Pons (tissue), 1 donor: Measurements from ENCODE around the gene TMBIM1.

ENCODE experiments used
- DNase-seq: peaks from one replicate; pipeline ENCODE4 v3.0.0-alpha.2; 2016; ENCODE audit warnings: low spot score

TMBIM1 gene

DNA sequence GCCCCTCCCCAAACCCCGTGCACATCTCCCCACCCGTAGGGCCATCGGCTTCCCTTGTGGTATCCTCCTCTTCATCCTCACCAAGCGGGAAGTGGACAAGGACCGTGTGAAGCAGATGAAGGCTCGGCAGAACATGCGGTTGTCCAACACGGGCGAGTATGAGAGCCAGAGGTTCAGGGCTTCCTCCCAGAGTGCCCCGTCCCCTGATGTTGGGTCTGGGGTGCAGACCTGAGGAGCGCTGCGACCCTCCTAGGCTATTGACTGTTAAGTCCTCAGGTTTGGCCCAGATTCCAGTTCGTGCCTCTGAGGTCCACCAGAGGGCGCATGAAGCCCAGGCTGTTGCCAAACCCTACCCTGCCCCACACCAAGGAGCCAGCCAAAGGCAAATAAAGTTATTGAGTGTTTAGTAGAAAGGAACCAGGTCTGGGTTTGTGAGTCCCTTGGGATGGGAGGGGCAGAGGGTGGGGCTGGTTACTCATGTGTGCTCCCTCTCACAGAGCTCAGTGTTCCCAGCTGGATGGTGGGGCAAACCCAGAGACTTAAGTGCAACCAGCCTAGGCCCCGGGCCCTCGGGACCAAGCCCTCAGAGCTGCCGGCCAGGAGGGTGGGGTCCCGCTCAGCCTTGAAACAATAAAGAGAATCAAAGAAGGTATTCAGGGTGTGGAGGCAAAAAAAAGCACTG, 19.6 kb downstream of the TMBIM1 start:
- DNase-seq = peak; percentile 87

DNA sequence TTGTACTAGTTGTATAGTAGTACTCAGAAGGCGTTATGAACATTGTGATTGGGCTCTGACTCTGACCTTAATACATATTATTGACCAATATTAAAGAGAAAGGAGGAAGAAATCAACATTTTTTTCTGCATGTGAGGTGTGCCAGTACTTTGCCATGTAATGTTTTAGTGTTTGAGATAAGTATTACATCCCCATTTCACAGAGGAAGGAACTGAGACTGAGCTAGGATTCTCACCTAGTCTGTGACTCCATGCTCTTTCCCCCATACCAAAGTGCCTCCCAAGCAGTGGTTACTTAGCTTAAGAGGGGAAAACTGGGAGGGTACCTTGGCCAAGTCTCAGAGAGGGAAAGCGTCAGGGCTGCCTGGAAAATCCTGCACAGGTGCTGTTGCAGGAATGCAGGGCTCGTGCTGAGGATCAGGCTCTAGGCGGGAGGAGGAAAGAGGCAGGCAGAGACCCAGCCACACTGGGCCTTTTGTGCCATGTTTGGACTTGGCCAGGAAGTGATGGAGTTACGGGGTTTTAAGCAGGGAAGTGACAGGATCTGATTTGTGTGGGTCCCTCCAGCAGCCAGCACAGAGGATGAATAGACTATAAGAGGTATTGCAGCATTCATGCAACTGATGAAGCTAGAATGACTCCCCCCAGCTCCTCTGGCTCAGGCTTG, 20.3 kb downstream of the TMBIM1 start:
- DNase-seq = no peak

GRCh38 chr2:218271487-218271797, 20.9 kb downstream of the TMBIM1 start:
- peak; percentile 14 for DNase-seq

GRCh38 chr2:218270721-218271486, 21.4 kb downstream of the TMBIM1 start:
- peak; percentile 37 for DNase-seq

DNA sequence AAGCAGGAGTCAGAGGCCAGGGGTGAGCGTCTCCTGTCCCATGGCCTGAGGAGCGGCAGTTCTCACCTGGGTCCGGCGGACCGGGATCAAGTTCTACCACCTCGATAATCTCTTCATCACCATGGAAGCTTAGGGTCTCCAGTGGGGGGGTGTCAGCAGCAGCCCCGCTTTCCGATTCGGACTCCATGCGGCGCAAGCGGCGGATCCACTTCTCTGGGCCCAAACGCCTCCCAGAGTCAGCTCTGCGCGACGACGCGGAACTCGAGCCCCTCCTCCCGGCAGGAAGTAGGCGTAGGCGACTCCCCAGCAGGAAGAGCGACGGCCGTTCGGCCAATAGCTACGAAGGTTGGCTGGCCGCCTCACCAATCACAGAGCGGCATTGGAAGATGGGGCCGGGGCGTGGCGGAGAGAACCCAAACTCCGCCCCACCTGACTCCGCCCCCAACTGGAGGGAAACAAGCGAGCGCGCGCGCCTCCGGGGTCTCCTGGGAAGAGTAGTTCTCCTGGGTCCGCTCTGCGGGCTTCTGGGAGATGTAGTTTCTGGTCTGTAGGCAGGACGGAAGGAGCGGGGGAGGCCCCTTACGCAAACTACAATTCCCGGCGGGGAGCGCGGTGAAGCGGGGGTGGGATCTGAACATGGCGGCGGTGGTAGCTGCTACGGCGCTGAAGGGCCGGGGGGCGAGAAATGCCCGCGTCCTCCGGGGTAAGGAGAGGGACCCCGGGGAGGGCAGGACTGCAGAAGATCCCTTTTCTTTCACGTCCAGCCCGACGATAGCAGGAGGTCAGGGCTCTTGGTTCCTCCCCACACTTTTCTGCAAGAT, 22.2 kb downstream of the TMBIM1 start, which contains the start of the genes AAMP and PNKD:
Gene AAMP (minus strand): TSS at position 238 of the 821 bp plus-strand sequence. CDS start 51 bp downstream, at position 187.
Gene PNKD (plus strand): TSS at position 620 of the 821 bp plus-strand sequence. CDS start 17 bp downstream, at position 637.
- peak; percentile 100 for DNase-seq

DNA sequence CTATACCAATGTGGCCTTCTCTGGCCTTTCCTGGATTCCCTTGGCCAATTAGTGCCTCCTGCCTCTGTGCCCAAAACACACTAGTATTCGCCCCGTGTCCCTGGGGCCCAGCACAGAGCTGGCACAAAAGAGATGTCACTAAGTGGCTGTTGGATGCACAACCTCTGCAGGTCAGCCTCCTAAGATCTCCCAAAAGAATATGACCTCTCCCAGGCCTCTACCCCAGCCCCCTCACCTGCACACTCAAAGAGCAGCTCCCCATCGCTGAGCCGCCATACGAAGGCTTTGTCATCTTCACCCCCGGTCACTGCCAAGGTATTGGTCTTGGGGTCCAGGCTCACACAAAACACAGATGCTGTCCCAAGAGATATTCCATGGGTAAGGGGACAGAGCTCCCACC, 25.0 kb downstream of the TMBIM1 start:
- DNase-seq = no peak

DNA sequence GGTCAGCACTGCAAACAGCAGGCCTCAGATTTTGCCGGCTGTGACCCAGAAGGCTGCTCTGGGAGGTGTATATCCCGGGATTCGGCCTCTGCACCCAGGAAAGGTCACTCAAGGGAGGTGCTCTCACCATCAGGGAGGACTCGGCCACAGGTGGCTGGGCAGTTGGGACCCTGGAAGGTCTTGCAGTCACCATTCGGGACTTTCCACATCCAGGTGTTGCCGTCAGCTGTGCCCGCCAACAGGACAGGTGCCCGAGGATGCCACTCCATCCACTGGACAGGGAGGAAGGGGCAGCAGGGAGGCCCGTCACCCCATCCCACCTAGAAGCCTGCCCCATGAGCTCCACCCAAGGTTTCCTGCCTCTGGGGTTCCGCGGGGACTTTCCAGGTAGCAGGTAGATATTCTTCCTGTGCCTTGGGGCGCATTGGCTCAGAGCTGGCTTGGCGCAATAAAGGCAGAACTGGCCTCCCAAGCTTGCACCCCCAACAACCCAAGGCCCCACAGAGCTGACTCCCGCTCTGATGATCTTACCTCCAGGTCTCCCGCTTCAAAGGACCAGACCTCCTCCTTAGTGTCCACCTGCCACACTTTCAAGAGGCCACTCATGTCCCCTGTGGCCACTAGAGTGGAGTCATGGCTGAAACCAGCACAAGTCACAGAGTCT, 25.9 kb downstream of the TMBIM1 start:
- DNase-seq = no peak

DNA sequence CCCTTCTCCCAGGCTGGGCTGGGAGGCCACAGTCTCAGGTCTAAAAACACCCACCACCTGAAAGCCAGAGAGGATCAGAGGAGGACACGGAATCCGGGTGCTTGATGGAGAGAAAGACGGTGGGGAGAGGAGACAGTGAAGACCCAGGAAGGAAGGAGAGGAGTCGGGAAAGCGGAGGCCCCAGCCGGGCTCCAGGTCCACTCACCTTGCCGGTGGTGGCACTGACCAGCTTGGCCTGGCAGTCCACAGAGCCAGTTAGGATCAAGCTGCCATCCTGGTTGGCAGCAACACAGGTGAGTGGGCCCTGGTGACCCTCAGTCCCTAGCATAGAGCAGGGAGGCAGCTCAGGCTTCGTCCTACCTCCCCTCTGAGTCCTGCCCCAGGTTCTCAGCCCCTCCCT, 26.7 kb downstream of the TMBIM1 start:
- no peak for DNase-seq

- DNase-seq = no peak
Observed at GRCh38 chr2:218264773-218265561, 27.3 kb downstream of the TMBIM1 start.

DNA sequence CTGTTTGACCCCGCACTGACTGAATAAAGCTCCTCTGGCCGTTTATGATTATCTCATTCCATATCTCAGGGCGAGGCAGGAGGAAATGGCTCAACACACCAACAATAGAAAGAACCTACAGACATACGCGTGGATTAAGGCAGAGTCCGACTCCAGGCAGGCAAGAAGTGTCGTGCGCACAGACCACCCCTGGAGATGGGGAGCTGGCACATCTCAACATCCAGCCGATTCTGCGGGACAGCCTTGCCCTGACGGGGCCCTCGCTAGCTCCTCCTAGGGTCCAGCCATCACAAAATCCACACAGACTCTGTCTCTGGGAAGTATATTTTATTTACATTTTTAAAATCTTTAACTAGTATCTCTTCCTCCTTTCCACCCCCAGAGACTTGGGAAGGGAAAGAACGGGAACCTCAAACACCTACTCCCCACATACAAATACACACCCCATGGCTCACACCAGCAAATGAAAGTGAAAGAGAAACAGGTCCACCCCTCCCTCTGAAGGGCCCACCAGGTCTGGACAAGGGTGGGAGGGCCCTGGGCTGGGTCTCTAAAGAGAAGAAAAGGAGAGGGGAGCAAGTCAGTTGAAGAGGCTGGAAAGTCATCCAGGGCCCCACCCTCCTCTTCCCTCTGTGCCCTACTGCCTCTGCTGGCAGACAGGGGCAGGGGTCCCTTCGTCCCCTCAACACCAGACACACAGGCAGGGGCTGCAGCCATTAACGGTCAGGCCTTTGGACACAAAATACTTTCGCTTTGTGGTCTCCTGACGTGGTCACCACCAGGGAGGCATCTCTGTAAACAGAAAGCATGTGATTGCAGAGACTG, 28.3 kb downstream of the TMBIM1 start:
- no peak for DNase-seq

DNA sequence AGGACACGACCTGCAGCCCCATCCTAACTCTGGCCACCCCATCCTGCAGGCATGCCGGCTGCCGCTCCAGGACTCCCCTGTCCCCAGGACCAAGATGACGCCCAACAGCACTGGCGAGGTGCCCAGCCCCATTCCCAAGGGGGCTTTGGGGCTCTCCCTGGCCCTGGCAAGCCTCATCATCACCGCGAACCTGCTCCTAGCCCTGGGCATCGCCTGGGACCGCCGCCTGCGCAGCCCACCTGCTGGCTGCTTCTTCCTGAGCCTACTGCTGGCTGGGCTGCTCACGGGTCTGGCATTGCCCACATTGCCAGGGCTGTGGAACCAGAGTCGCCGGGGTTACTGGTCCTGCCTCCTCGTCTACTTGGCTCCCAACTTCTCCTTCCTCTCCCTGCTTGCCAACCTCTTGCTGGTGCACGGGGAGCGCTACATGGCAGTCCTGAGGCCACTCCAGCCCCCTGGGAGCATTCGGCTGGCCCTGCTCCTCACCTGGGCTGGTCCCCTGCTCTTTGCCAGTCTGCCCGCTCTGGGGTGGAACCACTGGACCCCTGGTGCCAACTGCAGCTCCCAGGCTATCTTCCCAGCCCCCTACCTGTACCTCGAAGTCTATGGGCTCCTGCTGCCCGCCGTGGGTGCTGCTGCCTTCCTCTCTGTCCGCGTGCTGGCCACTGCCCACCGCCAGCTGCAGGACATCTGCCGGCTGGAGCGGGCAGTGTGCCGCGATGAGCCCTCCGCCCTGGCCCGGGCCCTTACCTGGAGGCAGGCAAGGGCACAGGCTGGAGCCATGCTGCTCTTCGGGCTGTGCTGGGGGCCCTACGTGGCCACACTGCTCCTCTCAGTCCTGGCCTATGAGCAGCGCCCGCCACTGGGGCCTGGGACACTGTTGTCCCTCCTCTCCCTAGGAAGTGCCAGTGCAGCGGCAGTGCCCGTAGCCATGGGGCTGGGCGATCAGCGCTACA, 29.4 kb downstream of the TMBIM1 start:
- no peak for DNase-seq

GRCh38 chr2:218262237-218262600, 30.1 kb downstream of the TMBIM1 start:
- DNase-seq = no peak

DNA sequence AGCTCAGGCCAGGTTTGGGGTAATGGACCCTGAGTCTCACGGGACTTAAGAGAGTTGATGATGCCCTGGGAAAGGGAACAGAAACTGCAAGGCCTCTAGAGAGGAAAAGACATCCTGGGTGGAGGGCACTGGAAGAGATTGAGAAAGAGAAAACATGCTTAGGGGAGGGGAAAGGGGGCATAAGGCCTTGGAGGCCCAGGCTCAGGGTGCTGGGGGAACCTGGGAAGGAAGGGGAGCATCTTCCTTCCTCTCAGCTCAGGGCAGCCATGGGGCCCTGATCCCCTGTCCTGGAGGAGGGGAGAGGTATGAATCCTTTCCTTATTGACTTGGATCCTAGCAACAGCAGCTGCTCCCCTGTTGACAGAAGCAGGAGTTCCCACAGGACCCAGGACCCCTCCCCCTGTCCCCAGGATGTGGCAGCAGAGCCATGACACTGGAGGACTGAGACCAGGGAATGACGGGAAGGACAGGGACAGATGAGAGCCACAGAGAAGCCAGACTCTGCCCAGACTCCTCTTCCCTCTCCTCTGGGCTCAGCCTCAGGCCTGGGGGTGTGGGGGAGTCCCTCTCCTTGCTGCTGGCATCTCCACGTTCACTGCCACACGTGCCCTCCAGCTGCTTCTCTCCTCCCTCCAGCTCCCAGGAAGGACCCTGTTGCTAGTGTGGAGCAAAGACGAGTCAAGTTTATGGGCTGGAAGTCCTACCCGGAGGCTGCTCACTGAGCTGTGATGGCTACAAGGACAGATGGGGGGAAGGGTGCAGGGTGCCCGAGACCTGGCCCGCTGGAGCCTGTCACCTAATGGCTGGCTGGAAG, 30.7 kb downstream of the TMBIM1 start:
- DNase-seq = peak; percentile 38

DNA sequence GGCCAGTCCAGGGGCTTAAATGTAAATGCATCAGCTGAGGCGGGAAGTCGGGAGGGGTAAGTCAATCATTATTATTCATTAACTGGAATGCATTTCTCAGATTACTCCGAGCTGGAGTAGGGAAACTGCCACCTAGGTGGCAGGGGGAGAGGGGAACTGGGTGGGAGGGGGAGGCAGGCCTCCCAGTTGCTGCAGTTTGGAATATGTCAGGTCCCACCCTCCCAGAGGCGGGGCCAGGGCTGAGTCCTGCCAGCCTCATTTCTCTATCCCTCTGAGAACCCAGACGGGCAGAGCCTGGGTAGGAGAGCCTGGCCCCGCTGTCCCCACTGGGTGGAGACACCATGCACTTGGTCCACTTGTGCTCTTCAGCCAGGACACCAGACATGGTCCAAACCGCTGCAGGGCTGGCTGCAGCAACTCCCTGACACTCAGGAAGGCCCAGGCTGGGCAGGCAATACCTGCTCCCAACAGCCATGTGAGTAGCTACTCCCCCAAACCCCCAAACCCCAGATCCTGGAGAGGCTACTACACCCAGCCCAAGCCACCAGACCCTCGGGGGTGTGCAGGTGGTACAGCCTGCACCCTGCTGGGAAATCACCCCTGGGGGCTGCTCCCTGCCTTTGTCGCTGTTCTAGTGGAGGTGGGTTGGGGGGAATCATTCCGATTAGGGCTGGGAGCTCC, 31.4 kb downstream of the TMBIM1 start, which contains the start of gene GPBAR1:
Gene GPBAR1 (plus strand): TSS at position 274 of the 681 bp plus-strand sequence. CDS start 1,710 bp downstream, outside the sequence.
- DNase-seq = no peak

DNA sequence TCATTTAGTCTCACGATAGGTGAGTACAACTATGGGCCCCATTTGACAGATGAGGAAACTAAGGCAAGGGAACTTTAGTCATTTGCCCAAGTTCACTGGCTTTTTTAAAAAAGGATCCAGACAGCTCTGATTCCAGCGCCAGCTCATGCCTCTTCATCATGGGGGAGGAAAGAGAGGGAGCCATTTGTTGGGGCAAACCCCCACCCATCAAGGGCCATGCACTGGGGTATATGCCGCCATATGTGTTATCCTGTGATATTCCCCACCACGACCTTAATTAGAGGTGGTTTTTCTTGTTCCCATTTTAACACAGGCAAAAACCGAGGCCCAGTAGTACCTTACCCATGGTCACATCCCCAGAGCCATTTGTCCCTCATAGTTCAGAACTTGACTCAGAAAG, 32.1 kb downstream of the TMBIM1 start:
- no peak for DNase-seq

DNA sequence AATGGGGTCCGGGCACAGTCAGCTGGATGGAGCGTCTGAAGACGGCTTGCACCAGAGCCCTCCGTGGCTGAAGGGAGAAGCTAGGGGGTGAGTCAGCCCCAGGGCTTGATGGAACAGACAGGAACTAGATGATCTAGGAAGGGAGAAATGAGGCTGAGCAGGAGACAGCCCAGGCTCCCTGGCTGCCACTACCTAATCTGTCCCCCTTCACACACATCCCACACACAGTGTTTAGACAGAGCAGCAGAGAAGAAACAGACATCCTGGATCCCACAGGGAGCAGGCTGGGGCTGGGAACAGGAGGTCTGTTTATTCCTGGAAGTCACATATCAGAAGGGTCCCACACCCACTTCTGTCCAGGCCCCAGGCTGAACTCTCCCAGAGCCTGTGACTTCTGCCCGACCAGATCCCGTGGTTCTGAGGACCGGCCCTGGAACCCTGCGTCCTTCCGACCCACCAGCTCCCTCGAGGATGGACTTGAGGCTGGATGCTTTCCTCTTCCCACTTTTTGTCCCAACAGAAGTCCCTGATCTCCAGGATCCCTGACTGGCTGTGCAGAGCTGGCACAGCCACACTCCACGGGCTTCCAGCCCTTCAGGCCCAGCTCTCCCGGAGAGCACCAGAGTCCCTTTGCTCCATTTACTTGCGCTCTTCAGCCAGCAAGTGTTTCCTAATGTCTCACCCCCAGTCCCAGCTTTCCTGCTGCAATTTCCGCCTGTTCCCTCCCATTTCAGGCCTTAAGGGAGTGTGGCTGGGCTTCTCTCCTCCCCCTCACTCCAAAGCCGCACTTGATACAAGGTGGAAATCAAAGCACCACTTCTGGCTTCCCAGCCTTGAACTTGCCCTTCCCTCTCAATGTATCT, 33.0 kb downstream of the TMBIM1 start:
- no peak for DNase-seq
